ENCODE results near the gene OR5L2.
"Not testable (repeated sequence)": the region's sequence is repeated elsewhere in the genome, so short reads cannot be mapped to it uniquely, and the experiment has no call there.

- TF ChIP-seq, protein P1, sequence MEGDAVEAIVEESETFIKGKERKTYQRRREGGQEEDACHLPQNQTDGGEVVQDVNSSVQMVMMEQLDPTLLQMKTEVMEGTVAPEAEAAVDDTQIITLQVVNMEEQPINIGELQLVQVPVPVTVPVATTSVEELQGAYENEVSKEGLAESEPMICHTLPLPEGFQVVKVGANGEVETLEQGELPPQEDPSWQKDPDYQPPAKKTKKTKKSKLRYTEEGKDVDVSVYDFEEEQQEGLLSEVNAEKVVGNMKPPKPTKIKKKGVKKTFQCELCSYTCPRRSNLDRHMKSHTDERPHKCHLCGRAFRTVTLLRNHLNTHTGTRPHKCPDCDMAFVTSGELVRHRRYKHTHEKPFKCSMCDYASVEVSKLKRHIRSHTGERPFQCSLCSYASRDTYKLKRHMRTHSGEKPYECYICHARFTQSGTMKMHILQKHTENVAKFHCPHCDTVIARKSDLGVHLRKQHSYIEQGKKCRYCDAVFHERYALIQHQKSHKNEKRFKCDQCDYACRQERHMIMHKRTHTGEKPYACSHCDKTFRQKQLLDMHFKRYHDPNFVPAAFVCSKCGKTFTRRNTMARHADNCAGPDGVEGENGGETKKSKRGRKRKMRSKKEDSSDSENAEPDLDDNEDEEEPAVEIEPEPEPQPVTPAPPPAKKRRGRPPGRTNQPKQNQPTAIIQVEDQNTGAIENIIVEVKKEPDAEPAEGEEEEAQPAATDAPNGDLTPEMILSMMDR (IDR thresholded peaks at IDR 0.05), result not testable (repeated sequence)
- not testable (repeated sequence) for TF ChIP-seq POLR2A (IDR thresholded peaks at IDR 0.05)
Measured at GRCh38 chr11:55867354-55867753, 40.3 kb downstream of the OR5L2 start.
